WERI-Rb-1 (cell line): Measurements from ENCODE around the gene SLC17A8.
A peak's percentile ranks its signal among the peaks of the same experiment; 100 is the strongest.

ENCODE experiments used
- DNase-seq: peaks from one replicate; pipeline ENCODE4 v3.0.0-alpha.2; 2020
- H3K27ac ChIP-seq: fragments of 250-450 bp; sonication (Bioruptor Pico); 2 replicates; pipeline ENCODE4 v1.5.1; 2020; ENCODE audit warnings: mild to moderate bottlenecking, moderate library complexity
- H3K27me3 ChIP-seq: fragments of 250-450 bp; sonication (Bioruptor Pico); 2 replicates; pipeline ENCODE4 v1.5.1; 2021; ENCODE audit warnings: mild to moderate bottlenecking, low read depth, moderate library complexity; ENCODE audit not compliant: insufficient read depth, severe bottlenecking
- H3K36me3 ChIP-seq: fragments of 250-450 bp; sonication (Bioruptor Pico); 2 replicates; pipeline ENCODE4 v1.5.1; 2020; ENCODE audit warnings: mild to moderate bottlenecking, moderate library complexity
- H3K4me3 ChIP-seq: 2 replicates; pipeline ENCODE4 v1.5.1; 2011; ENCODE audit warnings: low read depth, mild to moderate bottlenecking, control low read depth, low read length
- H3K9me3 ChIP-seq: fragments of 250-450 bp; sonication (Bioruptor Pico); 2 replicates; pipeline ENCODE4 v1.5.1; 2021; ENCODE audit warnings: mild to moderate bottlenecking, moderate library complexity; ENCODE audit not compliant: severe bottlenecking
- CTCF ChIP-seq: IDR thresholded peaks from 2 replicates; pipeline ENCODE4 v1.5.1; 2011; ENCODE audit warnings: low read depth, mild to moderate bottlenecking, control low read depth, inconsistent platforms, low read length

Gene SLC17A8

GRCh38 chr12:100434177-100434576 is 77.3 kb downstream of the SLC17A8 start:
- no peaks in the 10 kb centered on the region for H3K27me3 ChIP-seq
- H3K27ac ChIP-seq, result no peak overlapping the region
- no peak for DNase-seq
- H3K4me3 ChIP-seq, result no peak overlapping the region
- no peaks in the 10 kb centered on the region for H3K9me3 ChIP-seq
- no peaks in the 10 kb centered on the region for H3K36me3 ChIP-seq
- no peak for TF ChIP-seq CTCF

GRCh38 chr12:100435957-100436356 is 79.1 kb downstream of the SLC17A8 start:
- Histone ChIP-seq H3K27me3 (no peaks in the 10 kb centered on the region), H3K9me3 (no peaks in the 10 kb centered on the region), H3K27ac (no peak overlapping the region), H3K36me3 (no peaks in the 10 kb centered on the region), H3K4me3 (no peak overlapping the region)
- DNase-seq, result no peak
- TF ChIP-seq CTCF, result no peak

GRCh38 chr12:100437038-100437841 is 80.4 kb downstream of the SLC17A8 start:
- Histone ChIP-seq H3K27me3 (no peaks in the 10 kb centered on the region), H3K4me3 (no peak overlapping the region), H3K9me3 (no peaks in the 10 kb centered on the region), H3K27ac (no peak overlapping the region), H3K36me3 (no peaks in the 10 kb centered on the region)
- TF ChIP-seq CTCF, result no peak
- DNase-seq, result peak; percentile 13

- no peak overlapping the region for H3K27ac ChIP-seq
- H3K27me3 ChIP-seq, result no peaks in the 10 kb centered on the region
- no peak overlapping the region for H3K4me3 ChIP-seq
- no peaks in the 10 kb centered on the region for H3K36me3 ChIP-seq
- DNase-seq, result no peak
- no peaks in the 10 kb centered on the region for H3K9me3 ChIP-seq
- TF ChIP-seq CTCF, result no peak
Measured at GRCh38 chr12:100439797-100440196, 82.9 kb downstream of the SLC17A8 start.

- DNase-seq, result no peak
- no peak overlapping the region for H3K4me3 ChIP-seq
- no peaks in the 10 kb centered on the region for H3K36me3 ChIP-seq
- no peaks in the 10 kb centered on the region for H3K9me3 ChIP-seq
- no peaks in the 10 kb centered on the region for H3K27me3 ChIP-seq
- no peak overlapping the region for H3K27ac ChIP-seq
- TF ChIP-seq CTCF, result no peak
Measured at GRCh38 chr12:100442403-100442802, 85.5 kb downstream of the SLC17A8 start.

GRCh38 chr12:100443434-100443833 is 86.6 kb downstream of the SLC17A8 start:
- no peaks in the 10 kb centered on the region for H3K27me3 ChIP-seq
- H3K36me3 ChIP-seq, result no peaks in the 10 kb centered on the region
- DNase-seq, result no peak
- no peak overlapping the region for H3K27ac ChIP-seq
- no peak overlapping the region for H3K4me3 ChIP-seq
- no peaks in the 10 kb centered on the region for H3K9me3 ChIP-seq
- no peak for TF ChIP-seq CTCF
